PC-9 (cell line): Measurements from ENCODE around the gene RGL1. TPM values are rescaled to one million over a fixed set of nuclear protein-coding genes. Genes with fewer than 3 reads are reported as not detected.
A peak's percentile ranks its signal among the peaks of the same experiment; 100 is the strongest.

Experiments used
- BruUV-seq: library from RNA; stranded (reverse); fragments of 400-500 nt; replicated peaks from 2 replicates; lab custom pipeline; 2021; lab: Mats Ljungman, UMichigan
- CTCF ChIA-PET: fragments of 300-600 bp; sonication (Branson Sonifier 250); formaldehyde crosslinking; loops from one replicate; lab custom pipeline; 2022; ENCODE audit warnings: antibody characterized with exemption; lab: Charles Lee
- POLR2A ChIA-PET: fragments of 300-600 bp; sonication (Branson Sonifier 250); formaldehyde crosslinking; loops from one replicate; lab custom pipeline; 2022; ENCODE audit warnings: antibody characterized with exemption; ENCODE audit not compliant: unreplicated experiment; lab: Charles Lee
- DNase-seq, 2 experiments: peaks; one replicate each; pipeline versions ENCODE4 v3.0.0 to v3.0.0-alpha.2; 2015 to 2022; ENCODE audit warnings: mixed read lengths in 1 of 2
- H2AFZ ChIP-seq: fragments of 200-600 bp; sonication (generic); 2 replicates; pipeline ENCODE4 v1.8.1; 2017; ENCODE audit warnings: antibody characterized with exemption
- H3F3A ChIP-seq: fragments of 200-600 bp; sonication (generic); 2 replicates; pipeline ENCODE4 v1.8.1; 2017; ENCODE audit warnings: antibody characterized with exemption, mild to moderate bottlenecking, low read depth; ENCODE audit not compliant: insufficient read depth
- H3K27ac ChIP-seq: fragments of 200-600 bp; sonication (generic); 2 replicates; pipeline ENCODE4 v1.6.1; 2016; ENCODE audit warnings: mixed run types
- H3K27me3 ChIP-seq: fragments of 200-600 bp; sonication (generic); 2 replicates; pipeline ENCODE4 v1.6.1; 2016; ENCODE audit warnings: low read depth, mixed run types; ENCODE audit not compliant: insufficient read depth
- H3K36me3 ChIP-seq: fragments of 200-600 bp; sonication (generic); 2 replicates; pipeline ENCODE4 v1.6.1; 2016; ENCODE audit warnings: low read depth, mixed run types
- H3K4me1 ChIP-seq: fragments of 200-600 bp; sonication (generic); replicated peaks from 2 replicates; pipeline ENCODE4 v1.6.1; 2016; ENCODE audit warnings: mixed run types; ENCODE audit not compliant: insufficient read depth
- H3K4me2 ChIP-seq: fragments of 200-600 bp; sonication (generic); 2 replicates; pipeline ENCODE4 v1.6.1; 2017; ENCODE audit warnings: mixed run types
- H3K4me3 ChIP-seq: fragments of 200-600 bp; sonication (generic); 2 replicates; pipeline ENCODE4 v1.6.1; 2016; ENCODE audit warnings: mixed run types
- H3K79me2 ChIP-seq: fragments of 200-600 bp; sonication (generic); 2 replicates; pipeline ENCODE4 v1.6.1; 2017; ENCODE audit warnings: low read depth, mixed run types
- H3K9me2 ChIP-seq: fragments of 200-600 bp; sonication (generic); 2 replicates; pipeline ENCODE4 v1.8.1; 2017; ENCODE audit warnings: mild to moderate bottlenecking; ENCODE audit not compliant: insufficient read depth
- H3K9me3 ChIP-seq: fragments of 200-600 bp; sonication (generic); 2 replicates; pipeline ENCODE4 v1.8.1; 2016; ENCODE audit warnings: low read depth; ENCODE audit not compliant: insufficient read depth
- H4K20me1 ChIP-seq: fragments of 200-600 bp; sonication (generic); 2 replicates; pipeline ENCODE4 v1.8.1; 2017; ENCODE audit not compliant: insufficient read depth
- EZH2 ChIP-seq: fragments of 200-600 bp; sonication (generic); IDR thresholded peaks from 2 replicates; pipeline ENCODE4 v1.8.0; 2017; ENCODE audit warnings: antibody characterized with exemption, low read depth
- intact Hi-C: fragments of 100-400 bp; cut with micrococcal nuclease; formaldehyde crosslinking; loops from one replicate; pipeline ENCODE4 v1.10.0; 2022; ENCODE audit not compliant: unreplicated experiment
- total RNA-seq: library from RNA; stranded (reverse); gene quantifications from 2 replicates; pipeline ENCODE4 v1.2.3, GENCODE V29; 2021
- TF ChIP-seq, protein P1 (sequence below): fragments of 200-600 bp; sonication (generic); conservative IDR thresholded peaks from 2 replicates; pipeline ENCODE4 v1.6.1; 2017; ENCODE audit warnings: mixed run types, antibody characterized with exemption, mild to moderate bottlenecking, moderate library complexity

RGL1 gene
- total RNA-seq, 1 experiment from 2014 or later, result 2.6 TPM

- ChIA-PET CTCF (interaction anchor here (0.5 kb wide), 1 partner anchor 186 kb away, joined by 3 read pairs; no protein-coding TSS in a partner anchor), POLR2A (no interaction called here)
- no peak for TF ChIP-seq EZH2
- TF ChIP-seq, protein P1, sequence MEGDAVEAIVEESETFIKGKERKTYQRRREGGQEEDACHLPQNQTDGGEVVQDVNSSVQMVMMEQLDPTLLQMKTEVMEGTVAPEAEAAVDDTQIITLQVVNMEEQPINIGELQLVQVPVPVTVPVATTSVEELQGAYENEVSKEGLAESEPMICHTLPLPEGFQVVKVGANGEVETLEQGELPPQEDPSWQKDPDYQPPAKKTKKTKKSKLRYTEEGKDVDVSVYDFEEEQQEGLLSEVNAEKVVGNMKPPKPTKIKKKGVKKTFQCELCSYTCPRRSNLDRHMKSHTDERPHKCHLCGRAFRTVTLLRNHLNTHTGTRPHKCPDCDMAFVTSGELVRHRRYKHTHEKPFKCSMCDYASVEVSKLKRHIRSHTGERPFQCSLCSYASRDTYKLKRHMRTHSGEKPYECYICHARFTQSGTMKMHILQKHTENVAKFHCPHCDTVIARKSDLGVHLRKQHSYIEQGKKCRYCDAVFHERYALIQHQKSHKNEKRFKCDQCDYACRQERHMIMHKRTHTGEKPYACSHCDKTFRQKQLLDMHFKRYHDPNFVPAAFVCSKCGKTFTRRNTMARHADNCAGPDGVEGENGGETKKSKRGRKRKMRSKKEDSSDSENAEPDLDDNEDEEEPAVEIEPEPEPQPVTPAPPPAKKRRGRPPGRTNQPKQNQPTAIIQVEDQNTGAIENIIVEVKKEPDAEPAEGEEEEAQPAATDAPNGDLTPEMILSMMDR, result no peak
- Histone ChIP-seq H3K79me2 (no peaks in the 10 kb centered on the region), H3K27ac (peak overlapping the region; percentile 43), H3K4me3 (no peak overlapping the region; the same call in 1 of the 2 replicates), H2AFZ (no peak overlapping the region), H3K9me3 (no peaks in the 10 kb centered on the region), H3F3A (peaks cover 15% of the 10 kb centered on the region; the same call in 1 of the 2 replicates), H3K4me2 (peak overlapping the region; percentile 20; the same call in 1 of the 2 replicates), H3K36me3 (no peaks in the 10 kb centered on the region), H3K4me1 (peaks cover 16% of the 10 kb centered on the region), H3K27me3 (no peaks in the 10 kb centered on the region), H3K9me2 (no peaks in the 10 kb centered on the region), H4K20me1 (no peaks in the 10 kb centered on the region; the same call in 1 of the 2 replicates)
- BruUV-seq, result no TSS peak
- intact Hi-C loops, result no loop called here
- DNase-seq, result peak in 1 of 2 experiments; percentile 80
These were observed 66.2 kb downstream of the RGL1 start for GRCh38 chr1:183871142-183871541.

DNA sequence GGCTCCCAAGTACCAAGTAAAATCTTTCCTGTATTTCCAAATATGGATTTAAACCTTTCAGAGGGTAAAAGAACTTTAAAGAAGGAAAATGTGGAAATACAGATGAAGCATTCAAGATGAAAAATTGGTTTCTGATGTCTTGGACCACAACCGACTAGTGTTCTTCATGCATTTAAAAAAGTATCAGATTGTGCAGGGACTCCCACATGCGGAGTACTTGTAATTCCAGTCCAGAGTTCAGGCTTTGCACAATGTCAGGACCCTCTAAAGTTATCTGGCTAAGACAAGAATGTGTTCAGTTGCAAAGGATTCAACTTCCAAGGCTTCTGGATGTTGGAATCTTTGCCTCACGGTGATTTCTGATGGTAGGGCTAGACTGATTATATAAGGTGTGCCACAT lies 66.7 kb downstream of the RGL1 start:
- no peaks in the 10 kb centered on the region for H3K36me3 ChIP-seq
- peak overlapping the region; percentile 20; the same call in 1 of the 2 replicates for H3K4me2 ChIP-seq
- H3K79me2 ChIP-seq, result no peaks in the 10 kb centered on the region
- H4K20me1 ChIP-seq, result no peaks in the 10 kb centered on the region; the same call in 1 of the 2 replicates
- no peaks in the 10 kb centered on the region for H3K27me3 ChIP-seq
- H3K27ac ChIP-seq, result no peak overlapping the region
- ChIA-PET CTCF (interaction anchor here (0.5 kb wide), 1 partner anchor 187 kb away, joined by 3 read pairs; no protein-coding TSS in a partner anchor), POLR2A (no interaction called here)
- H3K4me1 ChIP-seq, result peaks cover 16% of the 10 kb centered on the region
- H3K9me2 ChIP-seq, result no peaks in the 10 kb centered on the region
- H3K9me3 ChIP-seq, result no peaks in the 10 kb centered on the region
- no peak overlapping the region for H3K4me3 ChIP-seq
- TF ChIP-seq, protein P1, result no peak
- TF ChIP-seq EZH2, result no peak
- DNase-seq, result no peak
- intact Hi-C loops, result no loop called here
- no TSS peak for BruUV-seq
- H2AFZ ChIP-seq, result no peak overlapping the region
- peaks cover 15% of the 10 kb centered on the region; the same call in 1 of the 2 replicates for H3F3A ChIP-seq

DNA sequence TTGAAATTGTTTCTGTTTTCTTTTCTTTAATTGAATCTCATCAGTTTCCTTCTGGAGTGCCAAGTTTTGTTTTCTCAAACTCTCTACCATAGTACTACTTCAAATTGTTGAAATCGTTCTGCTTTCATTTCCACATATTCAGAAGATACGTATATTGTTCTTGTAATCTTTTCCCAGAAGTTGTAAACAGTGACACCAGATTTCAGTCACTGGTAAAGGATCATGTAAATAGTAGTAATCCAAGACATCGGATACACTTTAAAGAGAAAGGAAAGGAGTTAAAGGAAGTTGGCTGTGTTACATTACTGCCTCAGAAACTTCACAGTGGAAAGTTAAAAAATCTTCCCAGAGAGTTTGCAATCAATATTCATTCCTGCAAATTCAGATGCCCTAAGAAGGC lies 67.5 kb downstream of the RGL1 start:
- no peak for TF ChIP-seq EZH2
- TF ChIP-seq, protein P1, result no peak
- H3K9me2 ChIP-seq, result no peaks in the 10 kb centered on the region
- no peaks in the 10 kb centered on the region for H3K79me2 ChIP-seq

More for the DNA sequence above, 67.5 kb downstream of the RGL1 start:
- POLR2A ChIA-PET, result no interaction called here
- CTCF ChIA-PET, result no interaction called here
- Histone ChIP-seq H2AFZ (no peak overlapping the region), H3K27ac (no peak overlapping the region), H4K20me1 (no peaks in the 10 kb centered on the region; the same call in 1 of the 2 replicates), H3K4me2 (no peak overlapping the region), H3F3A (peaks cover 15% of the 10 kb centered on the region; the same call in 1 of the 2 replicates), H3K4me3 (no peak overlapping the region), H3K4me1 (peaks cover 16% of the 10 kb centered on the region), H3K27me3 (no peaks in the 10 kb centered on the region), H3K36me3 (no peaks in the 10 kb centered on the region), H3K9me3 (no peaks in the 10 kb centered on the region)
- BruUV-seq, result no TSS peak
- no peak for DNase-seq
- intact Hi-C loops, result no loop called here
